Subcutaneous adipose tissue (tissue), 4 donors: ENCODE results near the gene DBI. TPM values are rescaled to one million over a fixed set of nuclear protein-coding genes. Genes with fewer than 3 reads are reported as not detected.

Experiments
- CTCF ChIP-seq: fragments of 450-650 bp; IDR thresholded peaks from one replicate; pipeline ENCODE4 v1.5.1; 2016; ENCODE audit warnings: low read depth, mild to moderate bottlenecking, control low read depth, antibody characterized with exemption, moderate library complexity
- total RNA-seq, 4 donors: library from RNA; depleted of rRNA; stranded (reverse); fragments of >200 nt; gene quantifications; one replicate each; pipeline ENCODE4 v1.1.0, GENCODE V29; 2016

The DBI gene
- total RNA-seq, 4 donors from 2014 or later = 187 to 480 (median 327) TPM

- TF ChIP-seq CTCF = no peak
These were observed 2.0 kb upstream of the DBI start for GRCh38 chr2:119364798-119365197.

- no peak for TF ChIP-seq CTCF
These were observed 1.3 kb upstream of the DBI start for GRCh38 chr2:119365436-119365835.

GRCh38 chr2:119366161-119366648, 572 bp upstream of the DBI start:
- no peak for TF ChIP-seq CTCF

- TF ChIP-seq CTCF = no peak
These were observed 809 bp downstream of the DBI start for GRCh38 chr2:119367472-119368099.

- TF ChIP-seq CTCF = no peak
These were observed 3.1 kb downstream of the DBI start for GRCh38 chr2:119369845-119370244.

GRCh38 chr2:119371111-119371510, 4.3 kb downstream of the DBI start:
- no peak for TF ChIP-seq CTCF

- TF ChIP-seq CTCF = no peak
These were observed 6.2 kb downstream of the DBI start for GRCh38 chr2:119372778-119373568.
